Fibroblast of gingiva (primary cell): Measurements from ENCODE around the gene GPR32.
"Not testable (repeated sequence)": the region's sequence is repeated elsewhere in the genome, so short reads cannot be mapped to it uniquely, and the experiment has no call there.

Source experiments
- DNase-seq: peaks from one replicate; pipeline ENCODE4 v3.0.0-alpha.2; 2011; ENCODE audit warnings: low read depth

The GPR32 gene

DNA sequence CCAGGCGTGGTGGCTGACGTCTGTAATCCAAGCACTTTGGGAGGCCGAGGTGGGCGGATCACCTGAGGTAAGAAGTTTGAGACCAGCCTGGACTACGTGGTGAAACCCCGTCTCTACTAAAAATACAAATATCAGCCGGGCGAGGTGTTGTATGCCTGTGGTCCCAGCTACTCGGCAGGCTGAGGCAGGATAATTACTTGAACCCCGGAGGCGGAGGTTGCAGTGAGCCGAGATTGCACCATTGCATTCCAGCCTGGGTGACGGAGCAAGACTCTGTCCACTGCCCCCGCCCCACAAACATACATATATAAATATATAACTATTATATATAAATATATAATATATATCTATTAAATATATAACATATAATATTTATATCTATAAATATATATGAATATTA lies 23.1 kb upstream of the GPR32 start:
- DNase-seq, result not testable (repeated sequence)

DNA sequence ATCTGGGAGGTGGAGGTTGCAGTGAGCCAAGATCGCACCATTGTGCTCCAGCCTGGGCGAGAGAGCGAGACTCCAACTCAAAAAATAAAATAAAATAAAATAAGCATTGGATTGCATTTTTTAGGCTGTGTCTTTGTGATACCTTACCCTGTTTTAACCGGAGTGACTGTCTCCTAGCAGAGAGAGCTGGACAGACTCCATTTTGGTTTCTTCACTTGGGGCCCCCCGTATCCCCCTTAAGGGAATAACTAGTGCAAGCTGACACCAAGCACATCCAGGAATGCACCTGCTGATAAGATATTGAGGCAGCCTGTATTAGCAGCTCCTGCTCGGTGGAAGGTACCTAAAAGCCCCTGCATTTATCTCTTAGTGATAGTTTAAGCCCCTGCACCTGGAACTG lies 20.8 kb upstream of the GPR32 start:
- DNase-seq, result no peak

DNA sequence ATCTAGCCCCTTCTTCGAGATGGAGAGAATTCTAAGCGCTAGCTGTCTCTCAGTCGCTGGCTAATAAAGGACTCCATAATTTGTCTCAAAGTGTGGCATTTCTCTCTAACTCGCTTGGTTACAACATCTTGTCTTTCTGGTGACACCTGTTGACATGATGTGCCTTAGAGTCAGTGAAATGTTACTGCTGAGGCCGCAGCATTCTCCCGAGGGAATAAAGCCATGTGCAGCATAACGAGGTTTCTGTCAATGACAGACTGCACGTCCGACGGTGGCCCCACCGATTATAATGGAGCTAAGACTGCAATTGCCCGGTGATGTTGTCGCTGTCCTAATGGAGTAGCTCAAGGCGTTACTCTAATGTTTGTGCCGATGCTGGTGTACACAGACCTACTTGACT lies 20.3 kb upstream of the GPR32 start:
- DNase-seq, result no peak

- no peak for DNase-seq
Measured at GRCh38 chr19:50753879-50754278, 16.4 kb upstream of the GPR32 start.

DNA sequence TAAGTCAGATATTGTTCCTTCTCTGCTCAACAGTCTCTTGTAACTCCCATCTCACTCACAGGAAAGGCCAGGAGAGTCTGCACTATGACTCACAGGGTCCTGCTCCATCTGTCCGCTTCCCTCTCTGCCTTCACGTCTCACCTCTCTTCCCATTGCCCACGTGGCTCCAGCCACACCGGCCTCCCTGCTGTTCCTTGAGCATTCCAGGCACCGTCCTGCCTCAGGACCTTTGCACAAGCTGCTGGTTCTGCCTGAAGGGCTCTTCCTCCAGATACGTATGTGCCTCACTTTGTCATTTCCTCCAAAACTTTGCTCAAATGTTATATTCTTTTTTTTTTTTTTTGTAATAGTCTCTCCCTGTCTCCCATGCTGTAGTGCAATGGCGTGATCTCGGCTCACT lies 14.0 kb upstream of the GPR32 start:
- not testable (repeated sequence) for DNase-seq

DNA sequence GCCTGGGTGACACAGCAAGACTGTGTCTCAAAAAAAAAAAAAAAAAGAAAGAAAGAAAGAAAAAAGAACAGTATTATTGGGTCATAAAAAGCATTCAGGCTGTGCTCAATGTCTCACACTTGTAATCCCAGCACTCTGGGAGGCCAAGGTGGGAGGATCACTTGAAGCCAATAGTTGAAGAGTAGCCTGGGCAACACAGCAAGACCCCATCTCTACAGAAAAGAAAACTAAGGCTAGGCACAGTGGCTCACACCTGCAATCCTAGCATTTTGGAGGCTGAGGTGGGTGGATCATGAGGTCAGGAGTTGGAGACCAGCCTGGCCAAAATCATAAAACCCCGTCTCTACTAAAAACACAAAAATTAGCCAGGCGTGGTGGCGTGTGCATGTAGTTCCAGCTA lies 12.6 kb upstream of the GPR32 start:
- DNase-seq, result not testable (repeated sequence)

DNA sequence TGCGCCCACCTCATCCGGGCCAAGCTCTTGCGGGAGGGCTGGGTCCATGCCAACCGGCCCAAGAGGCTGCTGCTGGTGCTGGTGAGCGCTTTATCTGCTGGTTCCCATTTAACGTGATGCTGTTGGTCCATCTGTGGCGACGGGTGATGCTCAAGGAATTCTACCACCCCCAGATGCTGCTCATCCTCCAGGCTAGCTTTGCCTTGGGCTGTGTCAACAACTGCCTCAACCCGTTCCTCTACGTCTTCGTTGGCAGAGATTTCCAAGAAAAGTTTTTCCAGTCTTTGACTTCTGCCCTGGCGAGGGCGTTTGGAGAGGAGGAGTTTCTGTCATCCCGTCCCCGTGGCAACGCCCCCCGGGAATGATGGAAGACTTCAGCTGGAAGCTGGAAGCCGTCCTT lies 11.2 kb upstream of the GPR32 start:
- DNase-seq, result not testable (repeated sequence)

DNA sequence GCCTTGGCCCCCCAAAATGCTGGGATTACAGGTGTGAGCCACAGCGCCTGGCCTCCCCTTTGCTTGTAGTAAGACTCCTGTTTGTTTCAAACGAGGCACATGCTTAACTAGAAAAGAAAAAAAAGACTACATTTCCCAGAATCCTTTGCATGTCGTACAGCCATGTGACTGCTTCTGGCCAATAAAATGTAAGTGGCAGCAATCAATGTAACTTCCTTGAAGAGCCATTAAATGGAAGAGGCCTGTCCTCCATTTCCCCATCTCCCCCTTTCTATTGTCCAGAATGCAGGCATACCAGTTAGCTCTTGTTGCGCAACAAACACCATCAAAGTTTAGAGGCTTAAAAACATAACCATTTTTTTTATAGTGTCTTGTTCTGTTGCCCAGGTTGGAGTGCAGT lies 10.4 kb upstream of the GPR32 start:
- DNase-seq, result no peak

GRCh38 chr19:50761501-50761900 lies 8.8 kb upstream of the GPR32 start:
- not testable (repeated sequence) for DNase-seq

GRCh38 chr19:50763521-50763920 lies 6.7 kb upstream of the GPR32 start:
- DNase-seq, result not testable (repeated sequence)

- no peak for DNase-seq
Measured at GRCh38 chr19:50764409-50764808, 5.9 kb upstream of the GPR32 start.

DNA sequence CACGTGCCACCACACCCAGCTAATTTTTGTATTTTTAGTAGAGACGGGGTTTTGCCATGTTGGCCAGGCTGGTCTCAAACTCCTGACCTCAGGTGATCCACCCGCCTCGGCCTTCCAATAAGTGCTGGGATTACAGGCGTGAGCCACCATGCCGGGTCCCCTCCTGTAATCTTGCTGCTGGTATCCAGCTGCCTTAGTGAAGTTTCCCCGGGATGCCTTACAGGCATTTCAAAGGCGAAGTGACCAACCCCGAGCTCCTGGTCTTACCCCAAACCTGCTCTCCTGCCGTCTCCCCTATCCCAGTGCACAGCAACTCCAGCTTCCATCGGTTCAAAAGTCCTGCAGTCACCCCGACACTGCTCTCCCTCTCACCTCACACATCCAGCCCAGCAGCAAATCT lies 3.5 kb upstream of the GPR32 start:
- DNase-seq, result not testable (repeated sequence)

GRCh38 chr19:50767263-50767662 lies 3.0 kb upstream of the GPR32 start:
- not testable (repeated sequence) for DNase-seq

- no peak for DNase-seq
Measured at GRCh38 chr19:50768277-50768676, 2.0 kb upstream of the GPR32 start.

GRCh38 chr19:50770888-50771287 lies 624 bp downstream of the GPR32 start:
- no peak for DNase-seq

DNA sequence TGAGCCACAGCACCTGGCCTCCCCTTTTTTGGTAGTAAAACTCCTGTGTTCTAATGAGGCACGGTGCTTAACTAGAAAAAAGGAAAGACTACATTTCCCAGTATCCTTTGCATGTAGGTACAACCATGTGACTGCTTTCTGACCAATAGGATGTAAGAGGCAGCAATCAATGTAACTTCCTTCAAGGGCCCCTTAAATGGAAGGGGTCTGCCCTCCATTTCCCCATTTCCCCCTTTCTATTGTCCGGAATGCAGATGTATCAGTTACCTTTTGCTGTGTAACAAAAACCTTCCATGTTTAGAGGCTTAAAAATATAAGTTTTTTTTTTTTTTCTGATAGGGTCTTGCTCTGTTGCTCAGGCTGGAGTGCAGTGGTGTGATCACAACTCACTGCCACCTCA lies 2.2 kb downstream of the GPR32 start:
- no peak for DNase-seq

DNA sequence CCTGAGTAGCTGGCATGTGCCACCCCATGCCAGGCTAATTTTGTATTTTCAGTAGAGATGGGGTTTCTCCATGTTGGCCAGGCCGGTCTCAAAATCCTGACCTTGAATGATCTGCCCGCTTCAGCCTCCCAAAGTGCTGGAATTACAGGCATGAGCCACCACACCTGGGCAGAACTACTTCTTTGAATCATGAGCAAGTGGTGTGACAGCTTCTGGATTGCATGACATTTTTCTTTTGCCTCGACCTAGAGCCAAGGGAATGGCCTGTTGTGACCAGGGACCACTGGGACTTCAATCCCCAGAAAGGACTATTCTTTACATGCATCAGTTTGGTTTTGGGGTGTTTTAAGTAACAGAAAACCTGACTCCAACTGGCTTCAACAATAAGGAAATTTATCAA lies 2.6 kb downstream of the GPR32 start:
- DNase-seq, result not testable (repeated sequence)

DNA sequence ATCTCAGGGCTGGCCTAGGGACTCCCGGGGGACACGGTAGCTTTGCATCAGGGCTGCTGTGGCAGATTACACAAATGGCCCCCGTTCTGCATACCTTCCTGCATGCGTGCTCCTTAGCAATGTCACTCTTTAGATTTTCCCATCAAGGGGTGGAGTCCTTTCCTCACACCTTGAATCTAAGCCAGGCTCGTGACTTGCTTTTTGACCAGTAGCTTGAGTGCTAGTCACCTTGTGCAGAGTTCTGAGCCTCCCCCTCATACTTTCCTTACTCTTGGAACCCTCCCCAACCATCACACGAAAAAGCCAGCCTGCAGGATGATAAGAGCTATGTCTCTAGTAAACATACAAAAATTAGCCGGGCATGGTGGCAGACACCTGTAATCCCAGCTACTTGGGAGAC lies 3.2 kb downstream of the GPR32 start:
- not testable (repeated sequence) for DNase-seq

DNA sequence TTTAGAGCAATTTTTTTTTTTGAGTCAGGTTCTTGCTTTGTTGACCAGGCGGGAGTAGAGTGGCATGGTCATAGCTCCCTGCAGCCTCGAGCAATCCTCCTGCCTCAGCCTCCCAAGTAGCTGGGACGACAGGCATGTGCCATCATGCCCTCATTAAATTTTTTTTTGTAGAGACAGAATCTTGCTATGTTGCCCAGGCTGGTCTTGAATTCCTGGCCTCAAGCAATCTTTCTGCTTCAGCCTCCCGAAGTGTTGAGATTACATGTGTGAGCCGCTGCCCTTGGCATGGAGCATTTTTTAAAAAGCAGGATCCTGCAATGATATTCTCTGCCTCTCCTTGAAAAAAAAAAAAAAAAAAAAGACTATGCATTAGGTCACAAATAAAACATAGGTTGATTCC lies 5.9 kb downstream of the GPR32 start:
- no peak for DNase-seq

DNA sequence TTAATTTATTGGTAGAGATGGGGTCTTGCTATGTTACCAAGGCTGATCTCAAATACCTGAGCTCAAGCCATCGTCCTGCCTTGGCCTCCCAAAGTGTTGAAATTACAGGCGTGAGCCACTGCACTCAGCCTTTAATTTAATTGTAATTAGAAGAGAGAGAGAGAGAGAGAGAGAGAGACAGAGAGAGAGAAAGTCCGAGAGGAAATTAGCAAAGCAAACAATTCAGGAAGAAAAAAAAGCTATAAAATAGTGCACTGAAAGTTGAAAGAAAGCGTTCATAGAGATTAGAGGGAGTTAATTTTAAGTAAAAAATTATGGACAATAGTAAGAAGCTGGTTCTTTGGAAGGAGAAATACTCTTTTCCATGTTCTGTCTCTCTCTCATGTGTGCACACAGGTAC lies 7.0 kb downstream of the GPR32 start:
- DNase-seq, result no peak

DNA sequence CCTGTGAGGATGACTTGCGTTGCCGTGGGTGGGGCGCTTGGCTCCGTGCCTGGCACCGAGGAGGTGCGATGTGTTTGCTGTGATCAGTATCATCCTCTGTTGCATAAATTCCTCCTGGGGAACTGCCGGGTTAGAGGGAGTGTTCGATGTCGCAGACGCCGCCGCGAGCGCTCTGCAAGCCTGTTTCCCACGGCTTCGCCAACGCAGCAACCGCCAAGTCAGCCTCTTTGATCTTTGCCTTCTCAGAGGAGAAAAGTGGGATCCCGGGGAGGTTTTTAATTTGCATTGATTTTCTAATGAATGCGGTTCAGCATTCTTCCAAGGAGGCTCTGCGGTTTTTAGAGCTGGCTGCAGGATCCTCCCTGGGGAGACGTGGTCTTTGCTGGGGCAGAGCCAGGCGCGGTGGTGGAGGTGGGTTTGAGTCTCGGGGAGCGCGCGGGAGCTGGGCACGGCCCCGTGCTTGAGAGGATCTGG lies 7.6 kb downstream of the GPR32 start:
- DNase-seq, result no peak

DNA sequence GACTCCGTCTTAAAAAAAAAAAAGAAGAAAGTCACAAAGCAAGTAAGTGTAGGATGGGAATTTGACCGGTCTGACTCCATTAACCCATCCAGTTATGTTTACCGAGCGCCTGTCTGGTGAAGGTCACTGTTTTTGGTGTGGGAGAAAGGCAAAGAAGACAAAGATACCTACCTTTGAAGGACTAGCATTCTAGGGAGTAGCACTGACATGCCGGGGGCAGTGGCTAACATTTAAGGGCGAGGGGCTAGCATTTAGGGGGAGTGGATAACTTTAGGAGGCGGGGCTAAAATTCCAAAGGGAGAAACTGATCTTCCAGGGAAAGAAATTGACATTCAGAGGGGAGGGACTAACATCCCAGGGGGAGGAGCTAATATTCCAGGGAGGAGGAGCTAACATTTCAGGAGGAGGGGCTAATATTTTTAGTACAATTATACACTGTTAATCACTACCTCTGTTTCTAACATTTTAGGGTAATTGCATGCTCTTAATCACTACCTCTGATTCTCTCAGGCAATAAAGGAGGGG lies 8.7 kb downstream of the GPR32 start:
- DNase-seq, result no peak

- DNase-seq, result no peak
Measured at GRCh38 chr19:50779504-50780457, 9.5 kb downstream of the GPR32 start.
